Fibroblast of pulmonary artery (primary cell): ENCODE data around the gene ACOT12.

Source experiments
- DNase-seq: peaks from one replicate; pipeline ENCODE4 v3.0.0-alpha.2; 2010; ENCODE audit warnings: low read depth
- H3K4me3 ChIP-seq: replicated peaks from 2 replicates; pipeline ENCODE4 v1.5.1; 2011; ENCODE audit warnings: low read depth, mild to moderate bottlenecking, control low read depth, low read length, moderate library complexity
- CTCF ChIP-seq: IDR thresholded peaks from 2 replicates; pipeline ENCODE4 v1.5.1; 2011; ENCODE audit warnings: mild to moderate bottlenecking, control low read depth, low read length, inconsistent platforms; ENCODE audit errors: missing control alignments

The ACOT12 gene

GRCh38 chr5:81393783-81394718, at the start of gene ACOT12:
TSS of gene ACOT12 (minus strand) at chr5:81394134. CDS start at chr5:81394114, 20 bp downstream.
- peak; percentile 24 for DNase-seq

GRCh38 chr5:81435023-81435422, 41.1 kb upstream of the ACOT12 start:
- H3K4me3 ChIP-seq: no peak overlapping the region
- TF ChIP-seq CTCF: no peak
- DNase-seq: no peak

More at GRCh38 chr5:81393783-81394718, at the start of gene ACOT12:
- no peak for TF ChIP-seq CTCF
- H3K4me3 ChIP-seq: peak within 1 kb of the TSS; percentile 46

- DNase-seq: no peak
- no peak for TF ChIP-seq CTCF
- no peak overlapping the region for H3K4me3 ChIP-seq
Observed at GRCh38 chr5:81429985-81430384, 36.1 kb upstream of the ACOT12 start.

- no peak overlapping the region for H3K4me3 ChIP-seq
- no peak for DNase-seq
- no peak for TF ChIP-seq CTCF
Observed at GRCh38 chr5:81429363-81429762, 35.4 kb upstream of the ACOT12 start.

GRCh38 chr5:81428861-81429260, 34.9 kb upstream of the ACOT12 start:
- DNase-seq: peak; percentile 9
- no peak for TF ChIP-seq CTCF
- H3K4me3 ChIP-seq: no peak overlapping the region

- peak; percentile 43 for DNase-seq
- no peak for TF ChIP-seq CTCF
- H3K4me3 ChIP-seq: no peak overlapping the region
Observed at GRCh38 chr5:81428446-81428845, 34.5 kb upstream of the ACOT12 start.

- no peak for TF ChIP-seq CTCF
- no peak for DNase-seq
- no peak overlapping the region for H3K4me3 ChIP-seq
Observed at GRCh38 chr5:81427566-81427965, 33.6 kb upstream of the ACOT12 start.
